HG03097 (cell line): ENCODE measurements around the gene HAND1.

Experiments
- ATAC-seq: cut with Tn5 transposase; IDR thresholded peaks from one replicate; pipeline ENCODE4 v1.9.1; 2021; ENCODE audit not compliant: unreplicated experiment, low FRiP score

Gene HAND1

GRCh38 chr5:154478224-154478565 is at the start of gene HAND1:
HAND1 (minus strand) TSS chr5:154478227; CDS start chr5:154478008, 219 bp downstream.
- no peak for ATAC-seq

- ATAC-seq: no peak
These were observed 48.5 kb upstream of the HAND1 start for GRCh38 chr5:154526231-154527226.

GRCh38 chr5:154524859-154525258 is 46.8 kb upstream of the HAND1 start:
- no peak for ATAC-seq

- ATAC-seq: no peak
These were observed 46.2 kb upstream of the HAND1 start for GRCh38 chr5:154524181-154524580.

GRCh38 chr5:154523709-154524108 is 45.7 kb upstream of the HAND1 start:
- no peak for ATAC-seq

- ATAC-seq: no peak
These were observed 45.1 kb upstream of the HAND1 start for GRCh38 chr5:154523104-154523503.

GRCh38 chr5:154522284-154522683 is 44.3 kb upstream of the HAND1 start:
- no peak for ATAC-seq

- ATAC-seq: no peak
These were observed 43.7 kb upstream of the HAND1 start for GRCh38 chr5:154521756-154522155.

- ATAC-seq: no peak
These were observed 42.9 kb upstream of the HAND1 start for GRCh38 chr5:154520861-154521453.

- ATAC-seq: no peak
These were observed 41.3 kb upstream of the HAND1 start for GRCh38 chr5:154519359-154519758.

GRCh38 chr5:154518438-154518867 is 40.4 kb upstream of the HAND1 start:
- ATAC-seq: no peak

- no peak for ATAC-seq
These were observed 39.9 kb upstream of the HAND1 start for GRCh38 chr5:154517810-154518437.

- ATAC-seq: no peak
These were observed 39.2 kb upstream of the HAND1 start for GRCh38 chr5:154517181-154517580.

- ATAC-seq: no peak
These were observed 38.4 kb upstream of the HAND1 start for GRCh38 chr5:154516475-154516874.

- peak; percentile 55 for ATAC-seq
These were observed 37.5 kb upstream of the HAND1 start for GRCh38 chr5:154515488-154515887.

GRCh38 chr5:154514331-154514730 is 36.3 kb upstream of the HAND1 start:
- no peak for ATAC-seq

- ATAC-seq: no peak
These were observed 35.6 kb upstream of the HAND1 start for GRCh38 chr5:154513669-154514084.

- ATAC-seq: no peak
These were observed 34.0 kb upstream of the HAND1 start for GRCh38 chr5:154511984-154512383.

- ATAC-seq: no peak
These were observed 31.9 kb upstream of the HAND1 start for GRCh38 chr5:154509784-154510555.

GRCh38 chr5:154508114-154508513 is 30.1 kb upstream of the HAND1 start:
- no peak for ATAC-seq

- no peak for ATAC-seq
These were observed 28.7 kb upstream of the HAND1 start for GRCh38 chr5:154506716-154507080.
